Stimulated activated memory B cell treated with anti-CD40 and anti-IgM and Interleukin-4, amounts not matched to agents 10 μg/mL and 1 μg/mL and 100 μg/mL, for 72 hours (primary cell): Measurements from ENCODE around the gene CEP83.

Experiments
- ATAC-seq: fragments of 150-1000 bp; cut with Tn5 transposase; 2 replicates; pipeline ENCODE4 v1.10.0; 2021
- H3K27ac Mint-ChIP-seq: one replicate; pipeline ENCODE4 v1.8.0; 2022; ENCODE audit warnings: mild to moderate bottlenecking, mixed read lengths
- H3K27me3 Mint-ChIP-seq: one replicate; pipeline ENCODE4 v1.8.0; 2022; ENCODE audit warnings: mixed read lengths
- H3K36me3 Mint-ChIP-seq: one replicate; pipeline ENCODE4 v1.8.0; 2022; ENCODE audit warnings: mixed read lengths
- H3K4me1 Mint-ChIP-seq: one replicate; pipeline ENCODE4 v1.8.0; 2022; ENCODE audit warnings: mixed read lengths
- H3K4me3 Mint-ChIP-seq: one replicate; pipeline ENCODE4 v1.8.0; 2022; ENCODE audit warnings: mild to moderate bottlenecking, moderate library complexity, mixed read lengths
- H3K9me3 Mint-ChIP-seq: one replicate; pipeline ENCODE4 v1.8.0; 2022; ENCODE audit warnings: mixed read lengths

The CEP83 gene

GRCh38 chr12:94285943-94286582 is 173.6 kb downstream of the CEP83 start:
- H3K4me3 Mint-ChIP-seq = no peak overlapping the region
- no peaks in the 10 kb centered on the region for H3K9me3 Mint-ChIP-seq
- peaks cover 79% of the 10 kb centered on the region for H3K36me3 Mint-ChIP-seq

GRCh38 chr12:94284859-94285258 is 174.8 kb downstream of the CEP83 start:
- Mint-ChIP-seq H3K27ac (peak overlapping the region; percentile 69), H3K4me3 (no peak overlapping the region), H3K36me3 (peaks cover 72% of the 10 kb centered on the region), H3K9me3 (no peaks in the 10 kb centered on the region), H3K27me3 (no peaks in the 10 kb centered on the region), H3K4me1 (peaks cover 44% of the 10 kb centered on the region)
- no peak for ATAC-seq

More at GRCh38 chr12:94285943-94286582, 173.6 kb downstream of the CEP83 start:
- peak overlapping the region; percentile 69 for H3K27ac Mint-ChIP-seq
- ATAC-seq = no peak
- H3K27me3 Mint-ChIP-seq = no peaks in the 10 kb centered on the region
- peaks cover 40% of the 10 kb centered on the region for H3K4me1 Mint-ChIP-seq

- Mint-ChIP-seq H3K36me3 (peaks cover 70% of the 10 kb centered on the region), H3K27me3 (no peaks in the 10 kb centered on the region), H3K4me3 (no peak overlapping the region), H3K27ac (peak overlapping the region; percentile 69), H3K9me3 (no peaks in the 10 kb centered on the region), H3K4me1 (peaks cover 46% of the 10 kb centered on the region)
- no peak for ATAC-seq
Measured at GRCh38 chr12:94284046-94284445, 175.6 kb downstream of the CEP83 start.

- Mint-ChIP-seq H3K4me3 (no peak overlapping the region), H3K27me3 (no peaks in the 10 kb centered on the region), H3K9me3 (no peaks in the 10 kb centered on the region), H3K27ac (peak overlapping the region; percentile 69), H3K4me1 (peaks cover 42% of the 10 kb centered on the region), H3K36me3 (peaks cover 71% of the 10 kb centered on the region)
- ATAC-seq = peak; percentile 64
Measured at GRCh38 chr12:94282675-94283074, 177.0 kb downstream of the CEP83 start.

- Mint-ChIP-seq H3K4me3 (no peak overlapping the region), H3K27ac (peak overlapping the region; percentile 52)
Measured at GRCh38 chr12:94280063-94280462, 179.6 kb downstream of the CEP83 start.

GRCh38 chr12:94277426-94278000 is 182.2 kb downstream of the CEP83 start:
- Mint-ChIP-seq H3K27ac (no peak overlapping the region), H3K27me3 (no peaks in the 10 kb centered on the region), H3K4me3 (no peak overlapping the region), H3K9me3 (no peaks in the 10 kb centered on the region), H3K4me1 (peaks cover 23% of the 10 kb centered on the region), H3K36me3 (peaks cover 49% of the 10 kb centered on the region)
- ATAC-seq = no peak

More at GRCh38 chr12:94280063-94280462, 179.6 kb downstream of the CEP83 start:
- Mint-ChIP-seq H3K27me3 (no peaks in the 10 kb centered on the region), H3K9me3 (no peaks in the 10 kb centered on the region), H3K4me1 (peaks cover 34% of the 10 kb centered on the region), H3K36me3 (peaks cover 57% of the 10 kb centered on the region)
- peak; percentile 58 for ATAC-seq

GRCh38 chr12:94276725-94277124 is 182.9 kb downstream of the CEP83 start:
- Mint-ChIP-seq H3K4me1 (peaks cover 23% of the 10 kb centered on the region), H3K4me3 (no peak overlapping the region), H3K9me3 (no peaks in the 10 kb centered on the region), H3K27me3 (no peaks in the 10 kb centered on the region), H3K36me3 (peaks cover 49% of the 10 kb centered on the region), H3K27ac (no peak overlapping the region)
- no peak for ATAC-seq

- no peak overlapping the region for H3K4me3 Mint-ChIP-seq
- no peaks in the 10 kb centered on the region for H3K9me3 Mint-ChIP-seq
- H3K4me1 Mint-ChIP-seq = peaks cover 48% of the 10 kb centered on the region
- H3K36me3 Mint-ChIP-seq = peaks cover 49% of the 10 kb centered on the region
- no peak for ATAC-seq
- H3K27ac Mint-ChIP-seq = peak overlapping the region; percentile 71
- no peaks in the 10 kb centered on the region for H3K27me3 Mint-ChIP-seq
Measured at GRCh38 chr12:94273272-94273671, 186.4 kb downstream of the CEP83 start.

- H3K27ac Mint-ChIP-seq = peak overlapping the region; percentile 71
- no peak overlapping the region for H3K4me3 Mint-ChIP-seq
- ATAC-seq = peak; percentile 28
- no peaks in the 10 kb centered on the region for H3K27me3 Mint-ChIP-seq
- no peaks in the 10 kb centered on the region for H3K9me3 Mint-ChIP-seq
- peaks cover 58% of the 10 kb centered on the region for H3K4me1 Mint-ChIP-seq
- peaks cover 45% of the 10 kb centered on the region for H3K36me3 Mint-ChIP-seq
Measured at GRCh38 chr12:94272280-94272679, 187.4 kb downstream of the CEP83 start.

- Mint-ChIP-seq H3K36me3 (peaks cover 54% of the 10 kb centered on the region), H3K27me3 (no peaks in the 10 kb centered on the region), H3K4me1 (peaks cover 68% of the 10 kb centered on the region), H3K9me3 (no peaks in the 10 kb centered on the region), H3K4me3 (no peak overlapping the region), H3K27ac (peak overlapping the region; percentile 71)
- ATAC-seq = no peak
Measured at GRCh38 chr12:94271351-94271750, 188.3 kb downstream of the CEP83 start.

- peak overlapping the region; percentile 84 for H3K27ac Mint-ChIP-seq
- no peak for ATAC-seq
- H3K4me1 Mint-ChIP-seq = peaks cover 82% of the 10 kb centered on the region
- H3K27me3 Mint-ChIP-seq = no peaks in the 10 kb centered on the region
- H3K9me3 Mint-ChIP-seq = no peaks in the 10 kb centered on the region
- no peak overlapping the region for H3K4me3 Mint-ChIP-seq
- peaks cover 73% of the 10 kb centered on the region for H3K36me3 Mint-ChIP-seq
Measured at GRCh38 chr12:94269316-94269999, 190.2 kb downstream of the CEP83 start.

GRCh38 chr12:94267921-94268471 is 191.7 kb downstream of the CEP83 start:
- H3K4me3 Mint-ChIP-seq = no peak overlapping the region
- H3K27ac Mint-ChIP-seq = peak overlapping the region; percentile 84
- no peaks in the 10 kb centered on the region for H3K27me3 Mint-ChIP-seq
- ATAC-seq = no peak
- H3K4me1 Mint-ChIP-seq = peaks cover 91% of the 10 kb centered on the region
- no peaks in the 10 kb centered on the region for H3K9me3 Mint-ChIP-seq
- peaks cover 75% of the 10 kb centered on the region for H3K36me3 Mint-ChIP-seq

GRCh38 chr12:94267537-94267872 is 192.2 kb downstream of the CEP83 start:
- Mint-ChIP-seq H3K27me3 (no peaks in the 10 kb centered on the region), H3K4me1 (peaks cover 96% of the 10 kb centered on the region), H3K9me3 (no peaks in the 10 kb centered on the region), H3K4me3 (peak overlapping the region; percentile 7), H3K27ac (peak overlapping the region; percentile 84), H3K36me3 (peaks cover 70% of the 10 kb centered on the region)
- peak; percentile 34 for ATAC-seq

GRCh38 chr12:94266796-94267536 is 192.7 kb downstream of the CEP83 start:
- Mint-ChIP-seq H3K27ac (peak overlapping the region; percentile 84), H3K4me1 (peaks cover 96% of the 10 kb centered on the region), H3K27me3 (no peaks in the 10 kb centered on the region), H3K36me3 (peaks cover 65% of the 10 kb centered on the region), H3K4me3 (peak overlapping the region; percentile 43), H3K9me3 (no peaks in the 10 kb centered on the region)
- no peak for ATAC-seq
